Neural crest cell (in vitro differentiated cells): ENCODE data around the gene RBM44. TPM values are rescaled to one million over a fixed set of nuclear protein-coding genes. Genes with fewer than 3 reads are reported as not detected.
"Not testable (repeated sequence)": the region's sequence is repeated elsewhere in the genome, so short reads cannot be mapped to it uniquely, and the experiment has no call there.

Experiments
- DNase-seq: peaks from one replicate; pipeline ENCODE4 v3.0.0; 2021; ENCODE audit warnings: low read depth, mixed read lengths, low spot score
- H3K27ac Mint-ChIP-seq: one replicate; pipeline ENCODE4 v1.8.0; 2021; ENCODE audit warnings: mild to moderate bottlenecking, mixed read lengths; ENCODE audit not compliant: unreplicated experiment
- H3K27me3 Mint-ChIP-seq: 2 replicates; pipeline ENCODE4 v1.8.0; 2021; ENCODE audit warnings: low read depth, mild to moderate bottlenecking, mixed read lengths
- H3K36me3 Mint-ChIP-seq: 2 replicates; pipeline ENCODE4 v1.8.0; 2021; ENCODE audit warnings: low read depth, mild to moderate bottlenecking, mixed read lengths
- H3K4me1 Mint-ChIP-seq: 2 replicates; pipeline ENCODE4 v1.8.0; 2021; ENCODE audit warnings: mixed read lengths
- H3K4me3 Mint-ChIP-seq: one replicate; pipeline ENCODE4 v1.8.0; 2021; ENCODE audit warnings: mild to moderate bottlenecking, mixed read lengths
- H3K9me3 Mint-ChIP-seq: 2 replicates; pipeline ENCODE4 v1.8.0; 2021; ENCODE audit warnings: mixed read lengths
- total RNA-seq: library from RNA; stranded (reverse); gene quantifications from 2 replicates; pipeline ENCODE4 v1.2.1, GENCODE V29; 2021
- TF ChIP-seq, protein P1 (sequence below): fragments of 200-600 bp; sonication (generic); conservative IDR thresholded peaks from 2 replicates; pipeline ENCODE4 v1.5.0; 2021; ENCODE audit warnings: antibody characterized with exemption, mild to moderate bottlenecking

The RBM44 gene
- total RNA-seq, 1 donor from 2014 or later: 0.42 TPM

DNA sequence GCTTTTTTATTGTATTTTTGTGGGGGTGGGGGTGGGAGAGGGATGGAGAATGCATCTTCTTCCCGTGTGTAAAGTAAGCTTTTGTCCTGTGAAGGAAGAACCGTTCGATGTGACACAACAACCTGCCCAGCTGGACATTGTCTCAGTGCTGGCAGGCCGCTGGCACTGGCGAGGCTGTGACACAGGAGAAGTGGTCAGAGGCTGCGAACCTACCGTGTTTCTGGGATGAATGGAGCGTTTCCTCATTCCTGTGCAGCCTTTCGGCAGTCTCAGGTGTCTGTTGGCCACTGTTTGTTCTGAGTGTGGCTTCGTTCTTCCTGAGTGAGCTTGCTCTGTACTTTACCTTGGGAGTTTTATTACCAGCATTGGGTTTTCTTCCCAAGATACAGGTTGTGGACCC, 68.9 kb downstream of the RBM44 start:
- DNase-seq: no peak
- Mint-ChIP-seq H3K9me3 (no peaks in the 10 kb centered on the region), H3K4me3 (no peak overlapping the region), H3K27me3 (peaks cover 5% of the 10 kb centered on the region), H3K27ac (no peak overlapping the region), H3K36me3 (no peaks in the 10 kb centered on the region), H3K4me1 (peaks cover 24% of the 10 kb centered on the region)
- TF ChIP-seq, protein P1, sequence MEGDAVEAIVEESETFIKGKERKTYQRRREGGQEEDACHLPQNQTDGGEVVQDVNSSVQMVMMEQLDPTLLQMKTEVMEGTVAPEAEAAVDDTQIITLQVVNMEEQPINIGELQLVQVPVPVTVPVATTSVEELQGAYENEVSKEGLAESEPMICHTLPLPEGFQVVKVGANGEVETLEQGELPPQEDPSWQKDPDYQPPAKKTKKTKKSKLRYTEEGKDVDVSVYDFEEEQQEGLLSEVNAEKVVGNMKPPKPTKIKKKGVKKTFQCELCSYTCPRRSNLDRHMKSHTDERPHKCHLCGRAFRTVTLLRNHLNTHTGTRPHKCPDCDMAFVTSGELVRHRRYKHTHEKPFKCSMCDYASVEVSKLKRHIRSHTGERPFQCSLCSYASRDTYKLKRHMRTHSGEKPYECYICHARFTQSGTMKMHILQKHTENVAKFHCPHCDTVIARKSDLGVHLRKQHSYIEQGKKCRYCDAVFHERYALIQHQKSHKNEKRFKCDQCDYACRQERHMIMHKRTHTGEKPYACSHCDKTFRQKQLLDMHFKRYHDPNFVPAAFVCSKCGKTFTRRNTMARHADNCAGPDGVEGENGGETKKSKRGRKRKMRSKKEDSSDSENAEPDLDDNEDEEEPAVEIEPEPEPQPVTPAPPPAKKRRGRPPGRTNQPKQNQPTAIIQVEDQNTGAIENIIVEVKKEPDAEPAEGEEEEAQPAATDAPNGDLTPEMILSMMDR: no peak

DNA sequence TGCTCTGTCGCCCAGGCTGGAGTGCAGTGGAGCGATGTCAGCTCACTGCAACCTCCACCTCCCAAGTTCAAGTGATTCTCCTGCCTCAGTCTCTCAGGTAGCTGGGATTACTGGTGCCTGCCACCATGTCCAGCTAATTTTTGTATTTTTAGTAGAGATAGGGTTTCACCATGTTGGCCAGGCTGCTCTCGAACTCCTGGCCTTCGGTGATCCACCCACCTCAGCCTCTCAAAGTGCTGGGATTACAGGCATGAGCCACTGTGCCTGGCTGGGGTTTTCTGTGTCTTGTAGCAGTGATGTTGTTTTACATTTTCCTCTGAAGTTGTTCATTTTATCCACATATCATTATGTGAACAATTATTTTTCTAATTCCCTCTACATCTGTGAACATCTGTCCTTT, 69.5 kb downstream of the RBM44 start:
- not testable (repeated sequence) for H3K27me3 Mint-ChIP-seq
- peaks cover 24% of the 10 kb centered on the region for H3K4me1 Mint-ChIP-seq

DNA sequence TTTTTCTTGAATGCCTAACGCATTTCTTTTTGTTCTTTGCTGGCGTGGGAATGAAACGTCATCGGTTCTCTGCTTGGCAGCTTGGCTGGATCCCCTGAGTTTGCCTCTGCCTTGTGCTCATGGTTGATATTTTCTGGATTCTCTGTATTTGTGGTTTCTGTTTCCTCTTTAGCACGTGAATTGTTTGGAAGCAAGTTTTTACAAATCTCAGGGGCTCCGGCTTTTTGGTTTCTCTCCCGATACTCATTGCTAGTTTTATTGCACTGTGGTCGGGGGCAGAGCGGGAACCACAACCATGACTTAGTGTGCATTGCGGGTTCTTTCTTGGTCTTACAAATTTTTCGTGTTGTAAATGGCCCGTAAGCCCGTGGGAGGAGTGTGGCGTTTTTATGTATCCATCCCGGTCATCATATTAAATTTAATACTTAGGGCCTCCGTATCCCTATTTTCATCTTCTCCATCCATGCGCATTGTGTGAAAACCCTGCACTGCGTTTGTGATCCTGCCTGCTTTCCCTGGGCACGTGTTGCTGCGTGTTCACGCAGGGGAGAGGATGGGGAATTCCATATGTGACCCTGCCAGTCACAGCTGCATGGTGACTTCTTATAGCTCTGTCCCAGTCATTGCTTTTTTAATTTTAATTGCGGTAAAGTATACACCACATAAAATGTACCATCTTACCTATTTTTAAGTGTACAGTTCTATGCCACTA, 70.2 kb downstream of the RBM44 start:
- Mint-ChIP-seq H3K4me3 (no peak overlapping the region), H3K9me3 (no peaks in the 10 kb centered on the region), H3K27me3 (peaks cover 3% of the 10 kb centered on the region), H3K27ac (no peak overlapping the region), H3K4me1 (peaks cover 29% of the 10 kb centered on the region), H3K36me3 (no peaks in the 10 kb centered on the region)
- TF ChIP-seq, protein P1: no peak
- DNase-seq: no peak

More for the DNA sequence above, 69.5 kb downstream of the RBM44 start:
- H3K4me3 Mint-ChIP-seq, H3K27ac Mint-ChIP-seq, H3K36me3 Mint-ChIP-seq, H3K9me3 Mint-ChIP-seq, DNase-seq: not testable (repeated sequence)

DNA sequence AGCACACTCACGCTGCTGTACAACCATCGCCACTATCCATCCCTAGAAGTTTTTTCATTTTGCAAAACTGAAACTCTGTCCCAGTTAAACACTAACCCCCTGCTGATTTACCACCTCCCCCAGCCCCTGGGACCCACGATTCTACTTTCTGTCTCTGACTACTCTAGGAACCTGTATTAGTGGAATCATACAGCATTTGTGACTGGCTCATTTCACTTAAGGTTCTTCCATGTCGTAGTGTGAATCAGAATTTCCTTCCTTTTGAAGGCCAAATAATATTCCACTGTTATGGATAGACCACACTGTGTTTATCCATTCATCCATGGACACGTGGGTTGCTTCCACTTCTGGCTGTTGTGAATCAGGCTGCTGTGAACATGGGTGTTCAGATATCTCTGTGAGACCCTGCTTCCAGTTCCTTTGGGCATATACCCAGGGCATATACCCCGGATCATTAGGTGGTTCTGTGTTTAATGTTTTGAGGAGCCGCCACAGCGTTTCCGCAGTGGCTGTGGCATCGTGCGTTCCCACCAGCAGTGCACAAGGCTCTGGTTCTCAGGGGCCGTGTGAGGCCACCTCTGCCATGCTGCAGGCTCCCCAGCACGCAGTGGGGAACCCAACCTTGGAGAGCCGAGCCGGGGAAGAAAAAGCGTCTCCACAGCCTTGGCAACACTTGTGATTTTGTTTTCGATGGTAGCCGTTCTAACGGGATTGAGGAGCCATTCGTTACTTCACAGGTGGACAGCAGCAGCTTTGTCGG, 70.9 kb downstream of the RBM44 start:
- H3K9me3 Mint-ChIP-seq: no peaks in the 10 kb centered on the region
- TF ChIP-seq, protein P1: no peak
- H3K4me1 Mint-ChIP-seq: peaks cover 25% of the 10 kb centered on the region
- peaks cover 3% of the 10 kb centered on the region for H3K27me3 Mint-ChIP-seq
- H3K27ac Mint-ChIP-seq: no peak overlapping the region
- no peak overlapping the region for H3K4me3 Mint-ChIP-seq
- no peaks in the 10 kb centered on the region for H3K36me3 Mint-ChIP-seq
- no peak for DNase-seq

DNA sequence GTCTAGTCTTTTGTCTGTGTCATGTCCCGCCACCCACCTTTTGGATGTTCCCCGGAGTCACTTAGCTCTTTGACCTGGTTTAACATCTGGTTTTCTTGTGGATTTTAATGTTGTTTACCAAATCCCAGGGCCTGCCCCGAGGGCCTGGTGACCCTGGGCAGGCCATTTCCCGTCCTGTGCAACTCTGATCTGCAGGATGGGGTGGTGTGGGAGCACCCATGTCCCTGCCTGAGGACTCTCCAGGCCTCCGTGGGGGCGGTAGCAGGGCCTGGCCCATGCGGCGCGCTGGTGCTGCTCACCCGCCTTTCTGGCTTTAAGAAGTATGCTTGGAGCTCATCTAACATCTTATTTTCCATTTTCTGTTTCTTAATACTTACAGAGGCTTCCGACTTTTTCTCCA, 71.5 kb downstream of the RBM44 start:
- H3K4me3 Mint-ChIP-seq: no peak overlapping the region
- H3K4me1 Mint-ChIP-seq: peaks cover 22% of the 10 kb centered on the region
- no peak overlapping the region for H3K27ac Mint-ChIP-seq
- H3K9me3 Mint-ChIP-seq: no peaks in the 10 kb centered on the region
- TF ChIP-seq, protein P1: no peak
- H3K36me3 Mint-ChIP-seq: no peaks in the 10 kb centered on the region
- H3K27me3 Mint-ChIP-seq: no peaks in the 10 kb centered on the region
- no peak for DNase-seq
